ENCODE results near the gene SHISA4. TPM values are rescaled to one million over a fixed set of nuclear protein-coding genes. Genes with fewer than 3 reads are reported as not detected.

Gene SHISA4
- total and polyA plus RNA-seq, 2 donors (not counting 1 experiment from before 2014, with no cell fraction given): 0.12 TPM; not detected in 1

DNA sequence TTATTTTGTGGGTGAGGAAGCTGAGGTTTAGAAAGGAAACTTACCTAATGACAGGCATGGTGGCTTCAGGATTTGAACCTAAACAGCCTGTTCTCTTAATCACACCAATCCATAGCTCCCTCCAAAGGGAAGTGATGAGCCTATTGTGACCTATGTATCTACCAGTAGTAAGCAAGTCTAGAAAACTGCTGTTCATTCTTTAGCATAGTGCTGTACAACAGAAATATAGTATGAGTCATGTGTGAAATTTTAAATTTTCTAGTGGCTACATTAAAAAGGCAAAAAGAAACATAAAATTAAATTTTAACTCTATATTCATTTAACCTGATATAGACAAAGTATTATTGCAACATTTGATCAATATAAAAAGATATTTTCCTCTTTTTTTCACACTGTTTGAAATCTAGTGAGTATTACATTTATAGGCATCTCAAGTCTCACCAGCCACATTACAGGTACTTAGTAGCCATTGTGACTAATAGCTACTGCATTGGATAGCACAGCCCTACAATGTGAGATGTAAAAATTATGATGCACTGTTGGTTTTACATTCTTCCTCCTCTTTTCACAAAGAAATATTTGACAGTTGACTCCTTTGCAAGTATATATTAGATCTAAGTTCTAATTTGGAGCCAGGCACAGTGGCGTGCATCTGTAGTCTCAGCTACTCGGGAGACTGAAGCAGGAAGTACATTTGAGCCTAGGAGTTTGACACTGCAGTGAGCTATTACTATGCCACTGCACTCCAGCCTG is 43.2 kb upstream of the SHISA4 start:
- no peak overlapping the region for H3K27ac ChIP-seq (ENCODE audit: low read length in 2 of 2)
- H3K27me3 Mint-ChIP-seq: no peaks in the 10 kb centered on the region

DNA sequence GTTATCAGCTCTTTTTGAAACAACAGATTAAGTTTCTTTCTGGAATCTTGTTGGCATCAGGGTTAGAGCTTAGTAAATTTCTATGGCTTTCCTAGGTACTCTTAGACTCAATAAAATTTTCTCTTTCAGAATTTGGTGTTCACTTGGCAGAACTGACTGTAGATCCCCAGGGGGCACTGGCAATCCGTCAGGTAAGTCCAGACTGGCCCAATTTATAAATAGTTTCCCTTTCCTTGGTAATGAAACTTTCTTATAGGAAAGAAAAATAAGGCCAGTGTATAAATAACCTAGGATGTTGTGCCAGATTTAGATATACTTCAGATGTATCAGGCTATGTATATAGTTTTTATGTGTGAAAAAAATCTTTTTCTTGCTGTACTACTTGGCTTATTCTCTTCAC is 41.5 kb upstream of the SHISA4 start:
- Histone ChIP-seq H3K36me3 (replicated peaks in 1 of 2; ENCODE audit: control extremely low read depth in 1 of 2, control insufficient read depth in 1 of 2, extremely low read depth in 1 of 2, insufficient read depth in 2 of 2, low read length in 1 of 2) (peaks cover 16 to 54% of the 10 kb centered on the region in 2 experiments), H3K4me3 (ENCODE audit: control extremely low read depth in 1 of 5, extremely low read depth in 1 of 5, insufficient read depth in 1 of 5, low read depth in 2 of 5, low read length in 4 of 5) (no peak overlapping the region)

More for the DNA sequence above, 43.2 kb upstream of the SHISA4 start:
- no peak overlapping the region for H3K4me2 ChIP-seq (replicated peaks; ENCODE audit: low read depth, low read length, poor library complexity, severe bottlenecking)
- Mint-ChIP-seq H3K4me3 (no peak overlapping the region), H3K4me1 (peaks cover 26% of the 10 kb centered on the region), H3K27ac (no peak overlapping the region), H3K9me3 (ENCODE audit: insufficient read depth) (no peaks in the 10 kb centered on the region)
- no peak for ATAC-seq (ENCODE audit: low read depth)
- TF ChIP-seq, protein P1, sequence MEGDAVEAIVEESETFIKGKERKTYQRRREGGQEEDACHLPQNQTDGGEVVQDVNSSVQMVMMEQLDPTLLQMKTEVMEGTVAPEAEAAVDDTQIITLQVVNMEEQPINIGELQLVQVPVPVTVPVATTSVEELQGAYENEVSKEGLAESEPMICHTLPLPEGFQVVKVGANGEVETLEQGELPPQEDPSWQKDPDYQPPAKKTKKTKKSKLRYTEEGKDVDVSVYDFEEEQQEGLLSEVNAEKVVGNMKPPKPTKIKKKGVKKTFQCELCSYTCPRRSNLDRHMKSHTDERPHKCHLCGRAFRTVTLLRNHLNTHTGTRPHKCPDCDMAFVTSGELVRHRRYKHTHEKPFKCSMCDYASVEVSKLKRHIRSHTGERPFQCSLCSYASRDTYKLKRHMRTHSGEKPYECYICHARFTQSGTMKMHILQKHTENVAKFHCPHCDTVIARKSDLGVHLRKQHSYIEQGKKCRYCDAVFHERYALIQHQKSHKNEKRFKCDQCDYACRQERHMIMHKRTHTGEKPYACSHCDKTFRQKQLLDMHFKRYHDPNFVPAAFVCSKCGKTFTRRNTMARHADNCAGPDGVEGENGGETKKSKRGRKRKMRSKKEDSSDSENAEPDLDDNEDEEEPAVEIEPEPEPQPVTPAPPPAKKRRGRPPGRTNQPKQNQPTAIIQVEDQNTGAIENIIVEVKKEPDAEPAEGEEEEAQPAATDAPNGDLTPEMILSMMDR (IDR thresholded peaks at IDR 0.05): no peak
- TF ChIP-seq EZH2 (IDR thresholded peaks at IDR 0.05; ENCODE audit: borderline replicate concordance, insufficient read depth, low read depth, low read length, poor library complexity, severe bottlenecking): no peak
- H3K27me3 ChIP-seq (replicated peaks in 1 of 4; ENCODE audit: control extremely low read depth in 1 of 4, control insufficient read depth in 3 of 4, insufficient read depth in 4 of 4, low read length in 3 of 4): no peaks in the 10 kb centered on the region
- intact Hi-C loops (cut with micrococcal nuclease): no loop called here
- H3K4me3 ChIP-seq (ENCODE audit: control extremely low read depth in 1 of 5, extremely low read depth in 1 of 5, insufficient read depth in 1 of 5, low read depth in 2 of 5, low read length in 4 of 5): no peak overlapping the region
- no peaks in the 10 kb centered on the region for H3K9me3 ChIP-seq (ENCODE audit: control extremely low read depth in 1 of 3, control insufficient read depth in 2 of 3, insufficient read depth in 1 of 3, low read length in 2 of 3)
- no peak for DNase-seq
- CTCF ChIA-PET: no interaction called here
- WGBS (ENCODE audit: insufficient coverage): no CpG with 5 or more reads among the region's 2 CpGs
- peaks cover 9 to 38% of the 10 kb centered on the region in 2 experiments for H3K36me3 ChIP-seq (replicated peaks in 1 of 2; ENCODE audit: control extremely low read depth in 1 of 2, control insufficient read depth in 1 of 2, extremely low read depth in 1 of 2, insufficient read depth in 2 of 2, low read length in 1 of 2)
- H3K9ac ChIP-seq (ENCODE audit: low read length): no peak overlapping the region
- H2AFZ ChIP-seq (ENCODE audit: insufficient read depth, low read depth, low read length, poor library complexity, severe bottlenecking): no peak overlapping the region
- peaks cover 7% of the 10 kb centered on the region in 2 donors for H3K4me1 ChIP-seq (ENCODE audit: control insufficient read depth in 2 of 2, insufficient read depth in 2 of 2, low read length in 2 of 2)
- POLR2A ChIA-PET: no interaction called here
- peaks cover 55% of the 10 kb centered on the region for H3K79me2 ChIP-seq (ENCODE audit: control insufficient read depth, insufficient read depth, low read length)
- peaks cover 22% of the 10 kb centered on the region for H4K20me1 ChIP-seq (ENCODE audit: control insufficient read depth, insufficient read depth, low read length, poor library complexity, severe bottlenecking)

More for the DNA sequence above, 41.5 kb upstream of the SHISA4 start:
- H3K4me1 ChIP-seq (ENCODE audit: control insufficient read depth in 2 of 2, insufficient read depth in 2 of 2, low read length in 2 of 2): peaks cover 6 to 7% of the 10 kb centered on the region in 2 donors
- intact Hi-C loops (cut with micrococcal nuclease): no loop called here
- Mint-ChIP-seq H3K27ac (no peak overlapping the region), H3K27me3 (no peaks in the 10 kb centered on the region), H3K4me1 (peaks cover 14% of the 10 kb centered on the region), H3K4me3 (no peak overlapping the region), H3K9me3 (ENCODE audit: insufficient read depth) (no peaks in the 10 kb centered on the region)
- no peaks in the 10 kb centered on the region for H3K27me3 ChIP-seq (replicated peaks in 1 of 4; ENCODE audit: control extremely low read depth in 1 of 4, control insufficient read depth in 3 of 4, insufficient read depth in 4 of 4, low read length in 3 of 4)
- peaks cover 42% of the 10 kb centered on the region for H3K79me2 ChIP-seq (ENCODE audit: control insufficient read depth, insufficient read depth, low read length)
- ChIA-PET POLR2A (no interaction called here), CTCF (interaction anchor here (1.5 to 1.9 kb wide), 2 partner anchors 47 to 55 kb away, joined by 3 to 4 read pairs; no protein-coding TSS in a partner anchor)
- H2AFZ ChIP-seq (ENCODE audit: insufficient read depth, low read depth, low read length, poor library complexity, severe bottlenecking): no peak overlapping the region
- H3K27ac ChIP-seq (ENCODE audit: low read length in 2 of 2): no peak overlapping the region
- DNase-seq (no peak), ATAC-seq (ENCODE audit: low read depth) (no peak)
- no CpG with 5 or more reads among the region's 1 CpG for WGBS (ENCODE audit: insufficient coverage)
- H4K20me1 ChIP-seq (ENCODE audit: control insufficient read depth, insufficient read depth, low read length, poor library complexity, severe bottlenecking): peaks cover 15% of the 10 kb centered on the region
- TF ChIP-seq EZH2 (IDR thresholded peaks at IDR 0.05; ENCODE audit: borderline replicate concordance, insufficient read depth, low read depth, low read length, poor library complexity, severe bottlenecking): no peak
- TF ChIP-seq, protein P1 (IDR thresholded peaks at IDR 0.05): no peak
- H3K9ac ChIP-seq (ENCODE audit: low read length): no peak overlapping the region
- H3K9me3 ChIP-seq (ENCODE audit: control extremely low read depth in 1 of 3, control insufficient read depth in 2 of 3, insufficient read depth in 1 of 3, low read length in 2 of 3): no peaks in the 10 kb centered on the region
- no peak overlapping the region for H3K4me2 ChIP-seq (replicated peaks; ENCODE audit: low read depth, low read length, poor library complexity, severe bottlenecking)
